ENCODE measurements around the gene MGAT5.

Gene MGAT5

GRCh38 chr2:134372611-134373131 lies 118.8 kb downstream of the MGAT5 start:
- H3K4me1 Mint-ChIP-seq = peaks cover 14% of the 10 kb centered on the region
- no peaks in the 10 kb centered on the region for H3K9me3 Mint-ChIP-seq
- DNase-seq (ENCODE audit: low spot score in 2 of 2) (no peak), ATAC-seq (no peak)
- H3K4me3 Mint-ChIP-seq = no peak overlapping the region
- peaks cover 24% of the 10 kb centered on the region for H3K36me3 Mint-ChIP-seq
- no peak overlapping the region for H3K27ac Mint-ChIP-seq

GRCh38 chr2:134375935-134376334 lies 122.1 kb downstream of the MGAT5 start:
- no peaks in the 10 kb centered on the region for H3K9me3 Mint-ChIP-seq
- H3K4me3 Mint-ChIP-seq = no peak overlapping the region
- peaks cover 27% of the 10 kb centered on the region for H3K36me3 Mint-ChIP-seq
- peaks cover 5% of the 10 kb centered on the region for H3K4me1 Mint-ChIP-seq
- DNase-seq (ENCODE audit: low spot score in 2 of 2) = no peak
- peak overlapping the region; percentile 19 for H3K27ac Mint-ChIP-seq
- ATAC-seq = no peak

- Mint-ChIP-seq H3K27ac (no peak overlapping the region), H3K36me3 (peaks cover 27% of the 10 kb centered on the region), H3K4me1 (peaks cover 5% of the 10 kb centered on the region), H3K9me3 (no peaks in the 10 kb centered on the region), H3K4me3 (no peak overlapping the region)
- ATAC-seq (no peak), DNase-seq (ENCODE audit: low spot score in 2 of 2) (no peak)
Observed at GRCh38 chr2:134377730-134378129, 123.9 kb downstream of the MGAT5 start.

- H3K27ac Mint-ChIP-seq = no peak overlapping the region
- no peak for ATAC-seq
- H3K36me3 Mint-ChIP-seq = peaks cover 22% of the 10 kb centered on the region
- no peak overlapping the region for H3K4me3 Mint-ChIP-seq
- no peaks in the 10 kb centered on the region for H3K4me1 Mint-ChIP-seq
- DNase-seq (ENCODE audit: low spot score in 2 of 2) = no peak
- H3K9me3 Mint-ChIP-seq = no peaks in the 10 kb centered on the region
Observed at GRCh38 chr2:134379293-134379692, 125.4 kb downstream of the MGAT5 start.

GRCh38 chr2:134379722-134380121 lies 125.8 kb downstream of the MGAT5 start:
- H3K9me3 Mint-ChIP-seq = no peaks in the 10 kb centered on the region
- H3K4me1 Mint-ChIP-seq = no peaks in the 10 kb centered on the region
- no peak overlapping the region for H3K4me3 Mint-ChIP-seq
- H3K27ac Mint-ChIP-seq = no peak overlapping the region
- DNase-seq (ENCODE audit: low spot score in 2 of 2) = no peak
- H3K36me3 Mint-ChIP-seq = peaks cover 22% of the 10 kb centered on the region
- ATAC-seq = no peak

GRCh38 chr2:134381141-134381540 lies 127.3 kb downstream of the MGAT5 start:
- Mint-ChIP-seq H3K36me3 (peaks cover 19% of the 10 kb centered on the region), H3K9me3 (no peaks in the 10 kb centered on the region)

GRCh38 chr2:134384131-134384530 lies 130.3 kb downstream of the MGAT5 start:
- Mint-ChIP-seq H3K36me3 (peaks cover 10% of the 10 kb centered on the region), H3K4me1 (peaks cover 12% of the 10 kb centered on the region), H3K9me3 (no peaks in the 10 kb centered on the region), H3K4me3 (no peak overlapping the region), H3K27ac (no peak overlapping the region)
- ATAC-seq (no peak), DNase-seq (ENCODE audit: low spot score in 2 of 2) (no peak)

More at GRCh38 chr2:134381141-134381540, 127.3 kb downstream of the MGAT5 start:
- ATAC-seq (no peak), DNase-seq (ENCODE audit: low spot score in 2 of 2) (no peak)
- no peak overlapping the region for H3K4me3 Mint-ChIP-seq
- peaks cover 12% of the 10 kb centered on the region for H3K4me1 Mint-ChIP-seq
- H3K27ac Mint-ChIP-seq = no peak overlapping the region

GRCh38 chr2:134385195-134385594 lies 131.3 kb downstream of the MGAT5 start:
- ATAC-seq (no peak), DNase-seq (ENCODE audit: low spot score in 2 of 2) (no peak)
- H3K4me3 Mint-ChIP-seq = no peak overlapping the region
- H3K4me1 Mint-ChIP-seq = peaks cover 12% of the 10 kb centered on the region
- H3K36me3 Mint-ChIP-seq = peaks cover 7% of the 10 kb centered on the region
- no peak overlapping the region for H3K27ac Mint-ChIP-seq
- no peaks in the 10 kb centered on the region for H3K9me3 Mint-ChIP-seq

GRCh38 chr2:134386310-134386709 lies 132.4 kb downstream of the MGAT5 start:
- Mint-ChIP-seq H3K36me3 (peaks cover 12% of the 10 kb centered on the region), H3K4me3 (no peak overlapping the region), H3K4me1 (peaks cover 19% of the 10 kb centered on the region), H3K27ac (no peak overlapping the region), H3K9me3 (no peaks in the 10 kb centered on the region)
- DNase-seq (ENCODE audit: low spot score in 2 of 2) (no peak), ATAC-seq (no peak)

GRCh38 chr2:134389381-134389780 lies 135.5 kb downstream of the MGAT5 start:
- Mint-ChIP-seq H3K27ac (no peak overlapping the region), H3K4me1 (peaks cover 32% of the 10 kb centered on the region), H3K9me3 (no peaks in the 10 kb centered on the region), H3K36me3 (peaks cover 12% of the 10 kb centered on the region), H3K4me3 (no peak overlapping the region)
- ATAC-seq (no peak), DNase-seq (ENCODE audit: low spot score in 2 of 2) (no peak)

- Mint-ChIP-seq H3K4me1 (peaks cover 26% of the 10 kb centered on the region), H3K27ac (peak overlapping the region; percentile 60), H3K4me3 (no peak overlapping the region), H3K36me3 (peaks cover 8% of the 10 kb centered on the region), H3K9me3 (no peaks in the 10 kb centered on the region)
- DNase-seq (ENCODE audit: low spot score in 2 of 2) = no peak
- ATAC-seq = peak; percentile 83
Observed at GRCh38 chr2:134391751-134392160, 137.9 kb downstream of the MGAT5 start.

- peaks cover 26% of the 10 kb centered on the region for H3K4me1 Mint-ChIP-seq
- peaks cover 11% of the 10 kb centered on the region for H3K36me3 Mint-ChIP-seq
- peak overlapping the region; percentile 60 for H3K27ac Mint-ChIP-seq
- no peak overlapping the region for H3K4me3 Mint-ChIP-seq
- DNase-seq (ENCODE audit: low spot score in 2 of 2) (no peak), ATAC-seq (no peak)
- no peaks in the 10 kb centered on the region for H3K9me3 Mint-ChIP-seq
Observed at GRCh38 chr2:134392442-134393074, 138.7 kb downstream of the MGAT5 start.

- DNase-seq (ENCODE audit: low spot score in 2 of 2) = no peak
- Mint-ChIP-seq H3K27ac (no peak overlapping the region), H3K4me3 (no peak overlapping the region), H3K36me3 (peaks cover 17% of the 10 kb centered on the region), H3K9me3 (no peaks in the 10 kb centered on the region), H3K4me1 (peaks cover 26% of the 10 kb centered on the region)
- ATAC-seq = no peak
Observed at GRCh38 chr2:134393075-134393461, 139.2 kb downstream of the MGAT5 start.

- Mint-ChIP-seq H3K4me3 (no peak overlapping the region), H3K4me1 (peaks cover 24% of the 10 kb centered on the region), H3K9me3 (no peaks in the 10 kb centered on the region), H3K27ac (no peak overlapping the region), H3K36me3 (peaks cover 17% of the 10 kb centered on the region)
- DNase-seq (ENCODE audit: low spot score in 2 of 2) (no peak), ATAC-seq (no peak)
Observed at GRCh38 chr2:134395779-134396178, 141.9 kb downstream of the MGAT5 start.

GRCh38 chr2:134396493-134396892 lies 142.6 kb downstream of the MGAT5 start:
- H3K36me3 Mint-ChIP-seq = peaks cover 13% of the 10 kb centered on the region
- H3K4me1 Mint-ChIP-seq = peaks cover 17% of the 10 kb centered on the region
- DNase-seq (ENCODE audit: low spot score in 2 of 2) (no peak), ATAC-seq (no peak)
- H3K9me3 Mint-ChIP-seq = no peaks in the 10 kb centered on the region
- H3K27ac Mint-ChIP-seq = no peak overlapping the region
- no peak overlapping the region for H3K4me3 Mint-ChIP-seq

- Mint-ChIP-seq H3K9me3 (no peaks in the 10 kb centered on the region), H3K4me1 (peaks cover 8% of the 10 kb centered on the region), H3K27ac (peak overlapping the region; percentile 0), H3K36me3 (peaks cover 15% of the 10 kb centered on the region), H3K4me3 (no peak overlapping the region)
- ATAC-seq (no peak), DNase-seq (ENCODE audit: low spot score in 2 of 2) (no peak)
Observed at GRCh38 chr2:134397146-134397896, 143.4 kb downstream of the MGAT5 start.

Measured in stimulated activated effector memory CD8-positive, alpha-beta T cell treated with anti-CD3 and anti-CD28 coated beads, Interleukin-12 subunit alpha, Interleukin-12 subunit beta, amount 100 ng/mL, for 72 hours (primary cell).